SH-SY5Y (cell line): ENCODE data around the gene TULP4.

ENCODE experiments used
- GATA2 ChIP-seq: IDR thresholded peaks from 2 replicates; pipeline ENCODE4 v1.6.1; 2011; ENCODE audit warnings: mild to moderate bottlenecking, low read depth, low read length
- GATA3 ChIP-seq: IDR thresholded peaks from 2 replicates; pipeline ENCODE4 v1.6.1; 2011; ENCODE audit warnings: low read depth, mild to moderate bottlenecking, low read length, moderate library complexity

- TF ChIP-seq GATA2 (no peak), GATA3 (no peak)
Measured at GRCh38 chr6:158503846-158504245, 191.6 kb downstream of the TULP4 start.
